HepG2 (cell line): ENCODE results near the gene CPN1. TPM values are rescaled to one million over a fixed set of nuclear protein-coding genes. Genes with fewer than 3 reads are reported as not detected.

Experiments
- ATAC-seq: fragments of 200-7000 bp; cut with Tn5 transposase; 3 replicates; pipeline ENCODE4 v1.9.1; 2020; ENCODE audit warnings: mild to moderate bottlenecking, moderate library complexity
- Bru-seq: library from RNA; stranded (reverse); fragments of 400-500 nt; gene quantifications from one replicate; lab custom pipeline; 2021; lab: Mats Ljungman, UMichigan
- BruChase-seq, 2 experiments: library from RNA; stranded (reverse); fragments of 400-500 nt; gene quantifications; one replicate each; lab custom pipeline; 2021; lab: Mats Ljungman, UMichigan
- BruUV-seq: library from RNA; stranded (reverse); fragments of 400-500 nt; replicated peaks from 2 replicates; lab custom pipeline; 2021; lab: Mats Ljungman, UMichigan
- CTCF ChIA-PET: fragments of 300-600 bp; formaldehyde crosslinking; extraction: SDS; loops from one replicate; lab custom pipeline; 2021; ENCODE audit warnings: low total read pairs, inconsistent platforms, low intra/inter-chr PET ratio; lab: Yijun Ruan, JAX
- POLR2A ChIA-PET: fragments of 350-600 bp; sonication (Branson Sonifier 250); formaldehyde crosslinking; loops from one replicate; lab custom pipeline; 2020; ENCODE audit warnings: antibody characterized with exemption, inconsistent platforms; lab: Yijun Ruan, JAX
- DNase-seq: peaks from one replicate; pipeline ENCODE4 v3.0.0-alpha.2; 2015; ENCODE audit warnings: low spot score
- FAIRE-seq: peaks from 3 replicates; lab custom pipeline; 2011; peaks lifted over from hg19 to GRCh38; lab: Jason Lieb, UNC
- H2AFZ ChIP-seq: one replicate; pipeline ENCODE4 v1.6.1; 2011; ENCODE audit warnings: low read length, inconsistent platforms
- H3K27ac ChIP-seq: fragments of 300-600 bp; 3 replicates; pipeline ENCODE4 v1.8.0; 2011; ENCODE audit warnings: mixed run types, mild to moderate bottlenecking, mixed read lengths, low read length, inconsistent platforms; ENCODE audit not compliant: insufficient read depth; ENCODE audit errors: extremely low read length
- H3K27me3 ChIP-seq, 2 experiments: fragments of 200-600 bp in 1 of 2; 2 replicates in 1 of 2; 3 replicates in 1 of 2; pipeline versions ENCODE4 v1.6.0 to v1.8.0; 2011; ENCODE audit warnings: low read length in 2 of 2, mild to moderate bottlenecking in 2 of 2, moderate library complexity in 2 of 2, inconsistent platforms in 1 of 2; ENCODE audit not compliant: insufficient read depth in 2 of 2, control insufficient read depth in 1 of 2
- H3K36me3 ChIP-seq, 2 experiments: fragments of 200-600 bp in 1 of 2; replicated peaks in 1 of 2; 2 replicates in 1 of 2; 3 replicates in 1 of 2; pipeline versions ENCODE4 v1.5.1 to v1.8.0; 2011; ENCODE audit warnings: low read length in 2 of 2, inconsistent platforms in 1 of 2; ENCODE audit not compliant: insufficient read depth in 2 of 2, control insufficient read depth in 1 of 2
- H3K4me1 ChIP-seq: 2 replicates; pipeline ENCODE4 v1.5.1; 2012; ENCODE audit warnings: low read length, inconsistent platforms; ENCODE audit not compliant: insufficient read depth
- H3K4me2 ChIP-seq: 2 replicates; pipeline ENCODE4 v1.6.0; 2011; ENCODE audit warnings: low read depth, low read length, inconsistent platforms
- H3K4me3 ChIP-seq, 3 experiments: fragments of 200-600 bp in 1 of 3; sonication (generic), shearing (Covaris generic) in 1 of 3; replicated peaks in 1 of 3; 2 replicates each; pipeline ENCODE4 v1.5.1; 2011 to 2016; ENCODE audit warnings: low read length in 3 of 3, inconsistent platforms in 2 of 3, low read depth in 2 of 3, mild to moderate bottlenecking in 2 of 3, control low read depth in 1 of 3, mixed read lengths in 1 of 3; ENCODE audit not compliant: insufficient read depth in 1 of 3
- H3K79me2 ChIP-seq: one replicate; pipeline ENCODE4 v1.6.1; 2011; ENCODE audit warnings: low read length, inconsistent platforms; ENCODE audit not compliant: insufficient read depth
- H3K9ac ChIP-seq: 2 replicates; pipeline ENCODE4 v1.6.0; 2011; ENCODE audit warnings: mild to moderate bottlenecking, low read depth, low read length, inconsistent platforms; ENCODE audit not compliant: insufficient read depth
- H3K9me3 ChIP-seq: 2 replicates; pipeline ENCODE4 v1.5.1; 2012; ENCODE audit warnings: mild to moderate bottlenecking, low read length
- H4K20me1 ChIP-seq: 2 replicates; pipeline ENCODE4 v1.6.0; 2011; ENCODE audit warnings: inconsistent platforms, mild to moderate bottlenecking, low read length, moderate library complexity; ENCODE audit not compliant: insufficient read depth
- AHR ChIP-seq: IDR thresholded peaks from 2 replicates; pipeline ENCODE4 v1.6.1; 2018; ENCODE audit warnings: missing genetic modification reagents, missing compliant biosample characterization
- ASH2L ChIP-seq: fragments of 300-600, 200-600 bp; sonication (generic); IDR thresholded peaks from 2 replicates; pipeline ENCODE4 v1.7.0; 2017; ENCODE audit warnings: low read depth, mild to moderate bottlenecking, moderate library complexity, mixed read lengths, low read length; ENCODE audit not compliant: insufficient read length
- BCLAF1 ChIP-seq: fragments of 450-650 bp; IDR thresholded peaks from 2 replicates; pipeline ENCODE4 v1.6.1; 2017; ENCODE audit warnings: mild to moderate bottlenecking
- ELF3 ChIP-seq: IDR thresholded peaks from 2 replicates; pipeline ENCODE4 v1.6.1; 2016; ENCODE audit warnings: missing genetic modification reagents, missing compliant biosample characterization
- KDM2A ChIP-seq: sonication (generic); formaldehyde crosslinking; IDR thresholded peaks from 2 replicates; pipeline ENCODE4 v1.4.0; 2020; ENCODE audit warnings: low read depth, missing genetic modification reagents, borderline replicate concordance
- NR2F1 ChIP-seq, 2 experiments: fragments of 450-650 bp in 1 of 2; formaldehyde crosslinking in 1 of 2; IDR thresholded peaks; 2 replicates each; pipeline versions ENCODE4 v1.5.0 to v1.6.1; 2016 to 2020; ENCODE audit warnings: mild to moderate bottlenecking in 1 of 2, missing compliant biosample characterization in 1 of 2, missing genetic modification reagents in 1 of 2, moderate library complexity in 1 of 2
- POLR2A ChIP-seq, 2 experiments: IDR thresholded peaks; 2 replicates each; pipeline ENCODE4 v1.6.1; 2011; ENCODE audit warnings: low read depth in 2 of 2, low read length in 2 of 2, mild to moderate bottlenecking in 1 of 2, moderate library complexity in 1 of 2; ENCODE audit not compliant: insufficient read depth in 1 of 2
- ZBTB25 ChIP-seq: IDR thresholded peaks from 2 replicates; pipeline ENCODE4 v1.6.1; 2018; ENCODE audit warnings: missing genetic modification reagents
- ZBTB49 ChIP-seq: sonication (generic); formaldehyde crosslinking; IDR thresholded peaks from 2 replicates; pipeline ENCODE4 v1.4.0; 2020; ENCODE audit warnings: missing genetic modification reagents, borderline replicate concordance
- WGBS: methylation state at CpG from one replicate; pipeline ENCODE4 v1.1.6; 2017; ENCODE audit warnings: low lambda C conversion rate; 5-methylcytosine and 5-hydroxymethylcytosine counted together
- in situ Hi-C: cut with HindIII; loops from 2 replicates; pipeline ENCODE4 v1.10.0; 2017; ENCODE audit warnings: low pct_unique_long_range_greater_than_20kb; ENCODE audit not compliant: extremely low pct_ligation_motif_present
- intact Hi-C: fragments of 100-400 bp; cut with micrococcal nuclease; formaldehyde crosslinking; loops from one replicate; pipeline ENCODE4 v1.10.0; 2022; ENCODE audit not compliant: unreplicated experiment
- long read RNA-seq, 2 experiments: library from RNA in 1 of 2; library from polyadenylated mRNA in 1 of 2; stranded (forward) in 1 of 2; unstranded in 1 of 2; transcript quantifications; one replicate each; pipeline ENCODE4 v2.0.0, GENCODE V29; 2019 to 2022
- polyA minus RNA-seq, 3 experiments: library from RNA; depleted of rRNA, polyadenylated mRNA; stranded (reverse); fragments of >200 nt; gene quantifications; 2 replicates each; pipeline ENCODE4 v1.2.3, GENCODE V29; 2011; ENCODE audit warnings: low replicate concordance in 1 of 3
- polyA plus RNA-seq, 8 experiments: library from polyadenylated mRNA; depleted of rRNA in 3 of 8; stranded (reverse) in 7 of 8; unstranded in 1 of 8; fragments of >200 nt; fragmentation: Illumina TruSeq in 4 of 8; extraction: Trizol in 4 of 8; gene quantifications; 2 replicates each; pipeline versions ENCODE4 v1.2.1 to v1.2.3, GENCODE V29; 2011 to 2016; ENCODE audit warnings: low read depth in 4 of 8, missing spikeins in 1 of 8, mixed read lengths in 1 of 8; ENCODE audit not compliant: insufficient read depth in 1 of 8
- total RNA-seq, 5 experiments: library from RNA; depleted of rRNA; stranded (reverse); fragments of >200 nt; fragmentation: Illumina TruSeq; extraction: Trizol; gene quantifications; 2 replicates each; pipeline ENCODE4 v1.2.3, GENCODE V29; 2016; ENCODE audit warnings: low read depth in 1 of 5

The CPN1 gene
- total RNA-seq (2016; rRNA removed; fragmentation: Illumina TruSeq; extraction: Trizol) = 8.1 and 17.3 TPM in 2 replicates
- total RNA-seq (2016; cell fraction: cytosol; rRNA removed; fragmentation: Illumina TruSeq; extraction: Trizol; ENCODE audit: low read depth) = 5.6 and 6.4 TPM in 2 replicates
- 8.1 and 16.7 TPM in 2 replicates for total RNA-seq (2016; cell fraction: insoluble cytoplasmic fraction; rRNA removed; fragmentation: Illumina TruSeq; extraction: Trizol)
- total RNA-seq (2016; cell fraction: membrane; rRNA removed; fragmentation: Illumina TruSeq; extraction: Trizol) = 8.1 and 10.4 TPM in 2 replicates
- total RNA-seq (2016; cell fraction: nucleus; rRNA removed; fragmentation: Illumina TruSeq; extraction: Trizol) = 10.6 and 16.3 TPM in 2 replicates
- polyA plus RNA-seq (2011; rRNA removed) = 35.1 and 42.1 TPM in 2 replicates
- polyA plus RNA-seq (2011; cell fraction: cytosol; rRNA removed) = 39.2 and 44.8 TPM in 2 replicates
- polyA plus RNA-seq (2011; cell fraction: nucleus; rRNA removed) = 18.8 and 22.4 TPM in 2 replicates
- polyA plus RNA-seq (2012) = 30.8 and 36.0 TPM in 2 replicates
- polyA plus RNA-seq (2016; cell fraction: cytosol; fragmentation: Illumina TruSeq; extraction: Trizol; ENCODE audit: low read depth) = 5.5 and 6.0 TPM in 2 replicates
- polyA plus RNA-seq (2016; cell fraction: insoluble cytoplasmic fraction; fragmentation: Illumina TruSeq; extraction: Trizol; ENCODE audit: low read depth) = 8.5 and 9.4 TPM in 2 replicates
- polyA plus RNA-seq (2016; cell fraction: membrane; fragmentation: Illumina TruSeq; extraction: Trizol; ENCODE audit: low read depth) = 8.9 and 9.1 TPM in 2 replicates
- 16.1 and 19.4 TPM in 2 replicates for polyA plus RNA-seq (2016; cell fraction: nucleus; fragmentation: Illumina TruSeq; extraction: Trizol; ENCODE audit: insufficient read depth, low read depth)
- 35.9 TPM in 1 of 2 replicates, not detected in the other for polyA minus RNA-seq (2011; rRNA and poly(A)+ RNA removed; ENCODE audit: low replicate concordance)
- polyA minus RNA-seq (2011; cell fraction: cytosol; rRNA and poly(A)+ RNA removed) = 11.8 and 13.2 TPM in 2 replicates
- 9.0 and 12.1 TPM in 2 replicates for polyA minus RNA-seq (2011; cell fraction: nucleus; rRNA and poly(A)+ RNA removed)
- percentile 49 among the genes with signal in this experiment for Bru-seq, nascent RNA
- percentile 51 among the genes with signal in this experiment for BruChase-seq, experiment 1, labeled RNA remaining after a 6-hour chase
- percentile 47 among the genes with signal in this experiment for BruChase-seq, experiment 2, labeled RNA remaining after a 2-hour chase
- long read RNA-seq, experiment 1, transcript CPN1-201 (9 exons, 1,863 nt) = major isoform, 37 of 41 reads
- long read RNA-seq, experiment 1, partial matches to known transcripts = 0 of 41 reads
- long read RNA-seq, experiment 1, other reads (novel, unspliced or antisense) = 4 of 41 reads
- long read RNA-seq, experiment 2, transcript CPN1-201 (9 exons, 1,863 nt) = major isoform, 27 of 39 reads
- long read RNA-seq, experiment 2, partial matches to known transcripts = 7 of 39 reads
- long read RNA-seq, experiment 2, other reads (novel, unspliced or antisense) = 5 of 39 reads

GRCh38 chr10:100081075-100082001 lies at the start of gene CPN1:
TSS of gene CPN1 (minus strand) at chr10:100081869. CDS start at chr10:100081625, 244 bp downstream.
- POLR2A ChIA-PET = interaction anchor here (0.6 to 1.5 kb wide), 6 partner anchors 8 to 151 kb away, joined by 3 to 5 read pairs (median 3); no protein-coding TSS in a partner anchor
- in situ Hi-C loops (no loop called here), intact Hi-C loops (no loop called here)
- Histone ChIP-seq H2AFZ (peak within 1 kb of the TSS; percentile 95), H3K4me3 (peak within 1 kb of the TSS; percentile 68 to 94 (median 69)), H3K4me2 (peak within 1 kb of the TSS; percentile 80), H4K20me1 (no peaks in the 10 kb centered on the region), H3K79me2 (peaks cover 17% of the 10 kb centered on the region), H3K27ac (peak within 1 kb of the TSS; percentile 64), H3K4me1 (peaks cover 61% of the 10 kb centered on the region), H3K9me3 (no peaks in the 10 kb centered on the region), H3K36me3 (no peaks in the 10 kb centered on the region; a peak in 1 of 5 replicates), H3K9ac (peak within 1 kb of the TSS; percentile 72), H3K27me3 (no peaks in the 10 kb centered on the region; a peak in 1 of 5 replicates)
- 1% methylated on average over 24 of the region's 24 CpGs for WGBS
- FAIRE-seq (peak; percentile 85), ATAC-seq (peak; percentile 61), DNase-seq (no peak)
- CTCF ChIA-PET = no interaction called here
- TSS peak; percentile 72 for BruUV-seq
- peak; percentile 23 for TF ChIP-seq ASH2L
- peak in 1 of 2 experiments; percentile 17; a peak in 1 of 4 replicates for TF ChIP-seq NR2F1 (CRISPR knock-in tag; IDR thresholded peaks at IDR 0.05)
- TF ChIP-seq ZBTB25 = no peak
- TF ChIP-seq AHR = 0 out of 2 replicates have a peak, but pooled peaks have one; percentile 51
- TF ChIP-seq ZBTB49 (CRISPR knock-in tag) = no peak
- TF ChIP-seq POLR2A (IDR thresholded peaks at IDR 0.05; ENCODE audit: insufficient read depth in 1 of 2, low read depth in 2 of 2, low read length in 2 of 2) = peak in 1 of 2 experiments; percentile 33; a peak in 1 of 4 replicates
- peak; percentile 27; the same call in 1 of the 2 replicates for TF ChIP-seq KDM2A (CRISPR knock-in tag)
- peak; percentile 16; the same call in 1 of the 2 replicates for TF ChIP-seq ELF3
- no peak for TF ChIP-seq BCLAF1
